HG03520 (cell line): ENCODE measurements around the gene STRIP2.
A peak's percentile ranks its signal among the peaks of the same experiment; 100 is the strongest.
"Not testable (repeated sequence)": the region's sequence is repeated elsewhere in the genome, so short reads cannot be mapped to it uniquely, and the experiment has no call there.

Experiments
- ATAC-seq: cut with Tn5 transposase; IDR thresholded peaks from one replicate; pipeline ENCODE4 v1.9.1; 2021; ENCODE audit warnings: mild to moderate bottlenecking, moderate library complexity; ENCODE audit not compliant: unreplicated experiment

STRIP2 gene

DNA sequence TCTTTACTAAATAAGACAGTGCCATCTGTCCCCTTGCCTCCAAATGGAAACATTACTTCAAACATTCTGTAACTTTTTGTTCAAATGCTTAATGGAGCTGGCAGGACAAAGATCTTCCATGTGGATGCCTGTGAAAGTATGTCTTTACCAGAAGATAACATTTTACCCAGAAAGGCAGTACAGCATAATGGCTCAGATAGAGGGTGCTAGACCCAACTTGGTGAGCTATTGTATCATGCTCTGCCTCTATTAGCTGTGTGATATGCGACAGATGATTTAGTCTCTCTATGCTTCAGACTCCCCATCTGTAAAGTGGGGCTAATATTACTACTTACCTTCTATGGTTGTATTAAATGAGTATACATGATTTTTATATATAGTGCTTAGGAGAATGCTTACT, 59.3 kb downstream of the STRIP2 start:
- ATAC-seq = no peak

DNA sequence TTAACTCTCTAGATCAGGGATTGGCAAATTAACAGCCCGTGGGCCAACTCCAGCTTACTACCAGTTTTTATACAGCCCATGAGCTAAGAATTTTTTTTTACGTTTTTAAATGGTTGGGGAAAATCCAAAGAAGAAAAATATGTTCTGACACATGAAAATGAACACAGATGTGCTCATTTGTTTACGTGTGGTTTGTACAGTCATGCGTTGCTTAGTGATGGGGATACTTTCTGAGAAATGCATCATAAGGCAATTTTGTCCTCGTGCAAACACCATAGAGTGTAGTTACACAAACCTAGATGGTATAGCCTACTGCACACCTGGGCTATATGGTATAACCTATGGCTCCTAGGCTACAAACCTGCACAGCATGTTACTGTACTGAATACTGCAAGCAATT, 59.8 kb downstream of the STRIP2 start:
- peak; percentile 76 for ATAC-seq

DNA sequence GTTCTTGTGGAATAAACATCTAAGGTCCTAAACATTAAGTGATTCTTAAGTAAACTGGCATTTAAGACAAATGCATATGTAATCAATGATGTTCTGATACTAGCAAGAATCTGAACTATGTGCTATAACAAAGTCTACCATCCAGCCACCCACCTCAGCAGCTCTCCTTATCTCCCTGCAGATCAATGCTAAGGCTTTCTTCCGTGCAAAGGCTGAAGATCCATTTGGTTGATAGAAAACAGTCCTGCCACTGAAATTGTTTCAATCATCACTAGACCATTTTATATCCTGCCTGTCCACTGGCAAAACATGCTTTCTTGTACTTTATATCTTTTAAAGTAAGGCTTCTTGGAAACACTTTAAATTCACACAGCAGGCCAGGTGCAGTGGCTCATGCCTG, 61.8 kb downstream of the STRIP2 start:
- no peak for ATAC-seq

DNA sequence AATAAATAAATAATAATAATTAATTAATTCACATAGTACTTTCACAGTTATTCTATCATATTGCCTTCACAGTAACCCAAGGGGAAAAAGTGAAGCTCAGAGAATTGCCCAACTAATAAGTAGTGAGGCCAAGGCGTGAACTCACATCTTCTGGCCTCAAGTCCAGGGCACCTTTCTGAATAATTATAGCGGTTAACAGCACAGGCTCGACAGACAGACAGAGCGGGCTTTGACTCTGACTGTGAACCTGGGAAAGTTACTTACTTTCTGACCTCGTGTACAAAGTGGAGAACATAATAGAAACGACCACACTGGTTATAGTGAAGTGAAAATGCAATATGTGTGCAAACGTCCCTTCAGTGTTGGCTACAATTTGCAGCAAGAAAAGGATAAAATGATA, 62.4 kb downstream of the STRIP2 start:
- no peak for ATAC-seq

DNA sequence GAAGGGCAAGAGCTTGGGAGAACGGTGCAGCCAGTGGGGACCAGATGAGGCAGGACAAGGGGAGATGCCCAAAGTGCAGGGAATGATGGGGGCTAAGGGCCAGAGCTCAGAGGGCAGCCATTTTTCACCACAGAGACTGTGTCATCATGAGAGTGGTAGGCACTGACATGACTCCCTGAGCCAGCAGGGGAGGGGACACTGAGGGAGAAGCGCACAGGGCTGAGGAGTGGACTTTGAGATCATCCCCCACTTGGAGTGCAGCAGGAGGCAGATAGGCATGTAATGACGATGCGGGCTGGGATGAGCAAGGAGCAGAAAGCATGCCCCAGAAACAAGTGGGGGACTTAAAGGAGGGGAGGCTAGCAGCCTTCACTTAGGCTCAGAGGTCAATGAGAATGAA, 62.9 kb downstream of the STRIP2 start:
- no peak for ATAC-seq

DNA sequence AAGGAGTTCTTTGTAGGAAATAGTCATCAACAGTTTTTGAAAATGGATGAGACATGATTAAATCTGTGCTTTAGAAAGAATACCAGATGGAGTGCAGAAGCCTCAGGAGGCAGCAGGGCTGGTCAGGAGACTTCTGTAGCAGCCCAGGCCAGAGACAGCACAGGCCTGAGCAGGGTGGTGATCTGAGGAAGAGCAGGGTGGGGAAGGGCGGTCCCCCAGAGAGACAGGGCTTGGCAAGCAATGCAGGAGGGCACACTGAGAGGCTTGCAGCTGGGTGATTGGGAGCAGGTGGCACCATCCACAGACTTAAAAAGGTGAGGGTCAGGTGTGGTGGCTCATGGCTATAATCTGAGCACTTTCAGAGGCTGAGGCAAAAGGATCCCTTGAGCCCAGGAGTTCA, 63.8 kb downstream of the STRIP2 start:
- ATAC-seq = no peak

DNA sequence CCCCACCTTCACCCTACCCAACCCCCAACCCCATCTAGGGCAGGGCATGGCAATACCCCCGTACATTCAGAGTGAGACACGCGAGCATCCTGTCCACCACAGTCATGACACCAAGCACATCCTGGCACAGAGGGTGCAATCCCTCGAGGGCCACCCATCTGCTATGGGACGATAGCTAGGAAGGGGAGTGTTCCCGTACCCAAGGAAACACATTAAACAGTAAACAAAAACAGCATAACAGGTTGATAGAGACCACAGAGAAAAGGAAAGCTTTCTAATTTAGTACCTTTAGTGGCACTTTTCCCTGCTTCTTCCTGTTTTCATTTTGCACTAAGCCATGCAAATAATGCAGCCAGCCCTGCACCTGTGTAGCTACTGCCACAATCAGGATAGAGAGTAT, 65.8 kb downstream of the STRIP2 start:
- no peak for ATAC-seq

DNA sequence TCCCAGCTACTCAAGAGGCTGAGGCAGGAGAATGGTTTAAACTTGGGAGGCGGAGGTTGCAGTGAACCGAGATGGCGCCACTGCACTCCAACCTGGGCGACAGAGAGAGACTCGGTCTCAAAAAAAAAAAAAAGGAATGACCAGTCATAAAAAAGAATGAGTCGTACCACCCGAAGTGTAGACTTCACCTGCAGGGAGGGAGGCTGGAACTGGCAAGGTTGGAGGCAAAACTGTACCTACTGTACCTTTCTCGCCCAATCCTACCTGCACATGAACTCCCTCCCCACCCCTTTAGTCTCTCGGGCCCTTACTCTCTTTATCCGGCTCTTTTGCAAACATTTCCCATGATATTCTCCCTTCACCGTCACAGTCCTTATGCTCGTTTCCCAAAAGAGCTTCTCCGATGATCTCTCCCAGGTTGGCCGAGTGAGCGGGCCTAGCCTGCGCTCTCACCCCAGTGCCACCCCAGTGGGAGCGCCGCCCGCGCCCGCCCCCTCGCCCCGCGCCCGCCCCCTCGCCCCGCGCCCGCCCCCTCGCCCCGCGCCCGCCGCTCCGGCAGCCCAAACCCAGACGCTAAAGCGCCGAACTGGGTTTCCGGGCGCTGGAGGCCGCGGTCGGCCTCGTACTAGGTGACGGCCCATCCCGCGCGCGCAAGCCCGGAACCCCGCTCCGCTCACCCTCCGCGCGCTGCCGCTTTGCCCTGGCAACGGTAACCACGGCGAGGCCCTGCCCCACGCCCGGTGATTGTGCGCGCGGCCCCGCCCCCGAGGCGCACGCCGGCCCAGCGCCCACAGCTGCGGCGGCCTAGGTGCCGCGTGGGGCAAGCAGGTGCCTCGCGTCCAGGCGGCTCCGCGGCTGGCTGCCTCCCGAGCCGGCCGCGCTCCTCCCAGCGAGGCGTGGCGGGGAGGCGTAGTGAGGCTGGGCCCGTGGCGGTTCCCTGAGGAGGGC, 67.8 kb downstream of the STRIP2 start, which contains the start of gene SMKR1:
Gene SMKR1, plus strand, starts transcription at position 772 of the 948 bp plus-strand sequence. CDS start 294 bp downstream, outside the sequence.
- peak; percentile 88 for ATAC-seq

DNA sequence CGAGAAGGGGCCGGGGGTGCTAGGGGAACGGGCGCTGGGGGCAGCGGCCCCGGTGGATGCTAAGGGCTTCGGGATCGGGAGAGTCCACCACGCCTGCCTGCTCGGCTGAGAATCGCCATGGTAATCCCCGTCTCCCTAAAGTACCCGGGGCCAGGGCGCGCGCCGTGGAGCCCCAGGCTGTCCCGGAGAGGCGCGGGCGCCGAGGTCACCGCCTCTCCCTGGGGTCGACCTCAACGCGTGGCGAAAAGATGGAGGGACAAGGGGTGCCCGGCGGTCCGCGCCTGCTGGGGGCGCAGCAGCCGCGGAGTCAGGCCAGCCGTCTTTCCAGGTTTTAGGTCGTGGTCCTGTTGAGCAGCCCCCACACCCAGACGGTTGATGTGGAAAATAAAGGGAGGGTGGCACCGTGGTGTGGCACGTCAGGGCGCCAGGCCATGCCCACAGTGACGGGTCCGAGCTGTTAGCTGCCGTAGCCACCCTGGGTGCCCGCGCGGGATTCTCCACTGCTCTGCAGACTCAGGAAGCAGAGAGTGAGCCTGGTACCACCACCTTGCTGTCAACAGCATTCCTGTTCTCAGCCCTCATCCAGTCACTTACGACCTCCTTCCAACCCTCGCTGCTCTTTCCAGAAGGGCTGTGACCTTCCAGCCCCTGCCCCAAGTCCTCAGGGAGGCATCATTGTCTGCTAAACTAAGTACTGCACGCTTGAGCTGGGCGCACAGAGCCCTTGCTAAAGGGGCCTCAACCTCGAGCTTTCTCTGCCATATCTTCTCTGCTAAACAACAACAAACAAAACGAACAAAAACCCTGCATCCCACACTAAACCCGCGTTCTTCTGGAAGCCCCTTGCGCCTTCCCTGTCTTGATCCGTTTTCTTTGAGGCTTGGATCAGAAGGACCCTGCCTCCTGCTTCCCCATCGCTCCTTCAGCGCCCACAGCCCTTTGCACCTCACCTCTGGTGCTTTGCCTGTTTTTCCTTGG, 68.8 kb downstream of the STRIP2 start:
- ATAC-seq = no peak

DNA sequence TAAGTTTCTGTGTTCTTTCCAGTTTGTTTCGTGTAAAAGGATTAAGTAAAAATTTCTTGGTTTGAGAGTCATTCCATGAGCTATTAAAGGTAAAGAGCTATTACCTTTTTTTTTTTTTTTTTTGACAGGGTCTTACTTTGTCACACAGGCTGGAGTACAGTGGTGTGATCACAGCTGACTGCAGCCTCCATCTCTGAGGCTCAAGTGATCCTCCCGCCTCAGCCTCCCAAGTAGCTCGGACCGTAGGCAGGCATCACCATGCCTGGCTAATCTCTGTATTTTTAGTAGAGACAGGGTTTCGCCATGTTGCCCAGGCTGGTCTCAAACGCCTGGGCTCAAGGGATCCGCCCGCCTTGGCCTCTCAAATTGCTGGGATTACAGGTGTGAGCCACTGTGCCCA, 69.5 kb downstream of the STRIP2 start:
- ATAC-seq = no peak

DNA sequence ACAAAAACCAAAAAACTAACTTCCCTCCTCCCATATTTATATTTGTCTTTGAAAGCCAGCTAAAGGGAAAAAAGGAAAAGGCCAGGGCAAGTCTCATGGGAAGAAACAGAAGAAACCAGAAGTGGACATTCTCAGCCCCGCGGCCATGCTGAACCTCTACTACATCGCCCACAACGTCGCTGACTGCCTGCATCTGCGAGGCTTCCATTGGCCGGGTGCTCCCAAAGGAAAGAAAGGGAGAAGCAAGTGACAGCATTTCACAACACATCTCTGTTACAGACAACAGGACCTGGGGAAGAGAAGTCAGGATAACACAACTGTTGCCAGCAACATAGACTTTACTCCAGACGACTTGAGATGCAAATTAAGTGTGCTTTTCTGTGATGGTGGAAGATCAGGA, 78.0 kb downstream of the STRIP2 start:
- no peak for ATAC-seq

DNA sequence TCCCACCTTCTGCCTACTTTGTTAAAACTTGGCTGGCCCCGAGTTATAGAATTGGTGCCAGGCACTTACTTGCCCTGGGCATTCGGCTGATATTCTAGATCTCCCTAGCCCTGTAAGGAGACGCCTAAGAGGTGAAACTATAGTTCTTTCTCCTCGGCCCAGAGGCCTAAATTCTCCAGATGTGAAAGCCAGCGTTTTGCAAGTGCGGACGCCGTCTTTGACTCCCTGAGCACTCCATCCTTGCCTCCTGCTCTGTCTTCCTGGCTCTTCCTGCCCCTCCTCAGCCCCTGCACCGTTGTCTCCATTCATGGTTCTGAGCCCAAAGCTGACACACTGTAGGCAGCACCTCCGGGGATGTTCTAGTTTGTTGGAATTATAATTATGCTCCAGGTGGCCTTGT, 79.3 kb downstream of the STRIP2 start:
- no peak for ATAC-seq

DNA sequence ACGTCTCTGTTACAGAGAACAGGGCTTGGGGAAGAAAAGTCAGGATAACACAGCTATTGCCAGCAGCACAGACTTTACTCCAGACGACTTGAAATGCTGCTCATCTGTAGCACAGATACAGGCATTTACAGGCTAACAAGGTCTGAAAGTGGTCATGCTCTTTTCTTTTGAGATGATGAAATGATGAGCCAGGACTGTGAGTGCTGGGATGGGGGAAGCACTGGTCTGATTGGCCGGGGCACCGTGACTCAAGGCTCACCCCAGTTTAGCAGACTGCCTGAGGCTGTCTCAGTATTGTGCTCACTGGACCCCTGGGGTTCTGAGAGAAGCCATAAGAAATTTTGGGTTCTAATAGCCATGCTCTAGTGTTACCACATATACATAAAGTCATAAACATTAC, 80.5 kb downstream of the STRIP2 start:
- no peak for ATAC-seq

DNA sequence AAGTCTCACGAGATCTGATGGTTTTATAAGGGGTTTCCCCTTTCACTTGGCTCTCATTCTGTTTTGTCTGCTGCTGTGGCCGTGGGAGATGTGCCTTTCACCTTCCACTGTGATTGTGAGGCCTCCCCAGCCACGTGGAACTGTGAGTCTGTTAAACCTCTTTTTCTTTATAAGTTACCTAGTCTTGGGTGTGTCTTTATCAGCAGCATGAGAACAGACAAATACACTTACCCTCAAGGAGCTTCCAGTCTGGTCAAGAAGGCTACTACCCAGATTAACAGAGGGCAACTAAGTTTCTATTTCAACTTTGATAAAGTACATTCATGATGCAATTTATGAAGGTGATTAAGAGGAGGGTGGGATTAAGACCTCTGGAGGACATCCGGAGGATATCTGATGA, 81.1 kb downstream of the STRIP2 start:
- ATAC-seq = no peak

DNA sequence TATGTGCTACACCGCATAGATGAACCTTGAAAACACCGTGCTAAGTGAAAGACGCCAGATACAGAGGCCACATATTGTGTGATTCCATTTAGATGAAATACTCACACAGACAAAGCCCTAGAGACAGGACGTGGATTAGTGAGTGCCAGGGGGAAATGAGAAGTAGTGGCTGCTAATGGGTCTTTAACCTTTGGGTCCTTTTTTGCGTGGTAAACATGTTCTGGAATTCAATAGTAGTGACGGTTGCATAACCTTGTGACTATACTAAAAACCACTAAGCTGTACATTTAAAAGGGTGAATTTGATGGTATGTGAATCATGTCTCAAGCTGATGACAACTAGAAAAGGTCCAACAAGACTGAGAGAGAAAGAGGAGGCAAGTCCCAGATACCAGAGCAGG, 83.7 kb downstream of the STRIP2 start:
- no peak for ATAC-seq

DNA sequence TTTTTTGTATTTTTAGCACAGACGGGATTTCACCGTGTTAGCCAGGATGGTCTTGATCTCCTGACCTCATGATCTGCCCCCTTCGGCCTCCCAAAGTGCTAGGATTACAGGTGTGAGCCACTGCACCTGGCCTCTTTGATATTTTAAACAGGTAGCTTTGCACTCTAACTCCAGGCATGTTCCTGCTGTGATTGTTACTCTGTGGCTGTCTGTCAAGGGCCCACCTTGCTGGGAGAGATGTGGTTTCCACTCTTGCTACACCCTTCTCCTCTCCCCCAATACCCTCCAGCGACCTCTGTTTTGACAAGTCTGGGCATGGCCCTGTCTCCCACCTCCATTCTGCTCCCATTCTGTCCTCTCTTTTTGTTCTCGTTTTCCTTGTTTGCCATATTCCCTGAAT, 85.2 kb downstream of the STRIP2 start:
- ATAC-seq = no peak

DNA sequence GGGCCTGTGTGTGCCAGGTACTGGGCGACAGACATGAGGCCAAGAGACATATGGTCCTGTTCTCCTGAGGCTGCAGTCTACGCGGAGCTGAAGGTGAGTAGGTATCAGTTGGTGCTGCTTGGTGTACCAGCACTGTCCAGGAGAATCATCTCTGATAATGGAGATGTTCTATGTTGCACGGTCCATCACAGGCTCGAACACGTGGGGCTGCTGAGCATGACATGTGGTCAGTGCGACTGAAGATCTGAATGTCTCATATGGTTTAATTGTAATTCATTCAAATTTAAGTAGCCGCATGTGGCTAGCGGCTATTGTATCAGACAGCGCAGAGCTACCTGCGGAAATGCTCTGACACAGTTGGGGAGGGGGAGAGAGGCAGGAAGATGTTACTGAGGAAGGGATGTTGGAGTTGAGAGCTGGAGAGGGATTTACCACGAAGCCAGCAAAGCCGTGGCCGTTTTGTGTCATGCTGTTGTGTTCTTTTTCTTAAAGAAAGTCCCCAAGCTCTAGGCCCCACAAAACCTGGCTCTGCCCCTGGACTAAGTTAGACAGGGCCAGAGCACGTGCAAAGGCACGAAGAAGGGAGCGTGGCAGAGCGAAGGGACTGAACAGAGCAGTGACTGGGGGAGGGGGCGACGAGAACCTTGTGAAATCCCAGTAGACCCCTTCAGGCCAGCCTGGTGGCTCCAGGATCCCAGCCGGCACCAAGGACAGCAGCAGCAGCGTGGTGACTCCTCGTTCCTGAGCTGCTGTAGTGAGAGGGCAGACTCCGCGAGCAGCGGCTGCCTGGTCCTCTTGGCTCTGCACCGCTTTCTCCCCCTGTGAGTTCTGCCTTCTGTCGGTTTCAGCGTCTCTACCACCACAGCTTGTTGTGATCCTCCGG, 88.1 kb downstream of the STRIP2 start:
- ATAC-seq = no peak

DNA sequence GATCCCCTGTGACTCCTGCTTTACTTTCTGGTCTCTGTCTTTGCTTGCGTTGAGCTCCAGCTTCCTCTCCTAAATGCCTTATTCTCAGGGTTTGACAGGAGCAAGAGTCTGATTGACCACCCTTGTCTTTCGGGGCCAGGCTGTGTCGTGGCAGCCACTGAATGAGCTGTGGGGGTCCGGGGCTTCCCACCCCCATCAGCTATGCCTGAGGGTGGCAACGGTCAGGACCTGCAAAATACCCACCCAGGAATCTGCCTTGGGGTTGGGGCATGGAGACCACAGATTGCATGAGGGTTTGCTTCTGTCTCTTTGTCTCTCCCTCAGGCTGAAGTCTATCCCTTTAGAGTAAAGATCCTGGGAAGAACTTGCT, 88.7 kb downstream of the STRIP2 start:
- no peak for ATAC-seq

DNA sequence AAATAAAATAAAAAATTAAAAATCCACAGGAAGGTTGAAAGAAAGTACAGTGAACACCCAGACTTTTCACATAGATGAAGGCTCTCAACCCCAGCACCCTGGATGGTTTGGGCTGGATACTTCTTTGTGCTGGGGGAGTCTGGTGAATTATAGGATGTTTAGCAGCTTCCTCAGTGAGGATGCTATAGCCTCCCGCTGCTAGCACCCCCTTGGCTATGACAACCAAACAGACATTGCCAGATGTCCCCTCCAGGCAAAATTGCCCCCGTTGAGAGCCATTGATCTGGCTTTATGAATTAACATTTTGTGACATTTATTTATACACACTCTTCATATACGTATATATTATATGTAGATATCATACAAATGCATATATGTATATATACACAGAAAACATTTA, 89.7 kb downstream of the STRIP2 start:
- no peak for ATAC-seq

DNA sequence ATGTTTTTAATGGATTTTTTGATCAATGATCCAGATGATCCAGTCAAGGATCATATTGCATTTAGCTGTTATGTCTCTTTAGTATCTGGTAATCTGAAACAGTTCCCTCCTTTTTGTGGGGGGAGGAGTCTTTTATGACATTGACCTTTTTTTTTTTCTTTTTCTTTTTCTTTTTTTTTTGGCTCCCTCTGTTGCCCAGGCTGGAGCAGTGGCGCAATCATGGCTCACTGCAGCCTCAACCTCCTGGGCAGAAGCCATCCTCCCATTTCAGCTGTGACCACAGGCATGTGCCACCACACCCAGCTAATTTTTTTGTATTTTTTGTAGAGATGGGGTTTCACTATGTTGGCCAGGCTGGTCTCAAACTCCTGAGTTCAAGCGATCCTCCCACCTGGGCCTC, 90.2 kb downstream of the STRIP2 start:
- ATAC-seq = not testable (repeated sequence)
